Osteoblast (primary cell): Measurements from ENCODE around the gene PTH1R. TPM values are rescaled to one million over a fixed set of nuclear protein-coding genes. Genes with fewer than 3 reads are reported as not detected.
A peak's percentile ranks its signal among the peaks of the same experiment; 100 is the strongest.

Experiments
- DNase-seq: peaks from one replicate; pipeline ENCODE4 v3.0.0; 2011; ENCODE audit warnings: low spot score, mixed read lengths; ENCODE audit not compliant: insufficient read length; ENCODE audit errors: missing footprints
- H2AFZ ChIP-seq: 2 replicates; pipeline ENCODE4 v1.6.0; 2011; ENCODE audit warnings: mild to moderate bottlenecking, low read length
- H3K27ac ChIP-seq: 2 replicates; pipeline ENCODE4 v1.5.1; 2011; ENCODE audit warnings: mild to moderate bottlenecking, low read depth, low read length, moderate library complexity
- H3K27me3 ChIP-seq: 2 replicates; pipeline ENCODE4 v1.6.0; 2012; ENCODE audit warnings: mild to moderate bottlenecking, control low read depth, inconsistent platforms, low read length, moderate library complexity; ENCODE audit not compliant: insufficient read depth
- H3K36me3 ChIP-seq: 2 replicates; pipeline ENCODE4 v1.5.1; 2011; ENCODE audit warnings: mild to moderate bottlenecking, low read length, control low read depth, moderate library complexity; ENCODE audit not compliant: insufficient read depth
- H3K4me1 ChIP-seq: 2 replicates; pipeline ENCODE4 v1.5.1; 2011; ENCODE audit warnings: mild to moderate bottlenecking, low read length, control low read depth, moderate library complexity; ENCODE audit not compliant: insufficient read depth
- H3K4me2 ChIP-seq: 2 replicates; pipeline ENCODE4 v1.6.0; 2011; ENCODE audit warnings: mild to moderate bottlenecking, low read length; ENCODE audit not compliant: insufficient read depth
- H3K4me3 ChIP-seq: fragments of 200-600 bp; sonication (generic); 3 replicates; pipeline ENCODE4 v1.5.1; 2012; ENCODE audit warnings: mild to moderate bottlenecking, low read length, inconsistent platforms; ENCODE audit not compliant: insufficient read depth
- H3K79me2 ChIP-seq: 2 replicates; pipeline ENCODE4 v1.6.0; 2012; ENCODE audit warnings: mild to moderate bottlenecking, low read length, control low read depth, inconsistent platforms; ENCODE audit not compliant: insufficient read depth
- H3K9me3 ChIP-seq: 2 replicates; pipeline ENCODE4 v1.5.1; 2011; ENCODE audit warnings: low read depth, low read length, control low read depth
- H4K20me1 ChIP-seq: 2 replicates; pipeline ENCODE4 v1.6.0; 2012; ENCODE audit warnings: mild to moderate bottlenecking, low read length, control low read depth; ENCODE audit not compliant: insufficient read depth
- total RNA-seq: library from RNA; depleted of rRNA; stranded (reverse); fragments of >200 nt; gene quantifications from 2 replicates; pipeline ENCODE4 v1.2.3, GENCODE V29; 2012
- TF ChIP-seq, protein P1 (sequence below): IDR thresholded peaks from 2 replicates; pipeline ENCODE4 v1.5.1; 2011; ENCODE audit warnings: mild to moderate bottlenecking, low read depth, low read length, moderate library complexity; ENCODE audit errors: extremely low read depth

The PTH1R gene
- total RNA-seq, 1 donor: 0.36 TPM

DNA sequence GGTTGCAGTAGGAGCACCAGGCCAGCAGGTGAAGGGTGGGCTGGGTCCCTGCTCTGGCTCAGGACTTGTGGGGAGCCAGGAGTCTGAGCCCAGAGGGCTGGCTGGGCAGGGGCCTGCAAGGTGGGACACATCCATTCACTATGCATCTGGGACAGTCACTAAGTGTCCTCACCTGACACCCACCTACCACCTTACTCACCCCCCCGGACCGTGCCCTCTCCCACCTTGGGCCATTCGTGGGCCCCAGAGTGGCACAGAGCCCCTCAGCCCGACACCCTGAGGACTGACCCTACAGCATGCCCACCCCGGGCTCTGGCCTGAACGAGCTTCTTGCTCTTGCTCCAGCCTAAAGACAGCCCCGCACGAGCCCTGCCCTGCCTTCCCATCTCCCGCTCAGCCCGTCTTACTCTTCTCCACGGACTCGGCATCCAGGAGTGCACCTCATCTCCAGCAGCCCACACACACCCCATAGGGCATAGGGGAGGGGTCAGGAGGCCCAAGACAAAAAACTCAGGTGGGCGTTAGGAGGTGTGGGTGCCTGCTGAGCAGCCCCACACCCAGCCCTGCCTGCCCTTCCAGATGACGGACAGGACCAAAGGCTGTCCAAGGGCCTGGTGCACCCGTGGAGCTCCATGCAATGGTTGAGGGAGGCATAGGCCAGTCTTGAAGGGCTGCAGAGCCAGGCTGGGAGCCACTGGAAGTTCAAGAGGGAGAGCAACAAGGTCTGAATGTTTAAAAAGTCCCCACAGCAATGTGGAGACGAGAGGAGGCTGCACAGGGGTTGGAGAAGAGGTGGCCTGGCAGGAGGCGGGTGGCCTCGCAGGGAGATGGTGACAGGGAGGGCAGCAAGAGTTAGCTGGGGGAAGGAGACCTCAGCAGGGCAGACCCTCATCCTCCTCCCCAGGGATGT lies 27.0 kb downstream of the PTH1R start:
- Histone ChIP-seq H3K4me2 (no peak overlapping the region), H3K27me3 (no peaks in the 10 kb centered on the region), H3K4me3 (no peak overlapping the region), H3K4me1 (peaks cover 17% of the 10 kb centered on the region), H3K27ac (no peak overlapping the region), H3K9me3 (no peaks in the 10 kb centered on the region), H3K36me3 (no peaks in the 10 kb centered on the region), H2AFZ (no peak overlapping the region), H3K79me2 (no peaks in the 10 kb centered on the region), H4K20me1 (no peaks in the 10 kb centered on the region)
- TF ChIP-seq, protein P1, sequence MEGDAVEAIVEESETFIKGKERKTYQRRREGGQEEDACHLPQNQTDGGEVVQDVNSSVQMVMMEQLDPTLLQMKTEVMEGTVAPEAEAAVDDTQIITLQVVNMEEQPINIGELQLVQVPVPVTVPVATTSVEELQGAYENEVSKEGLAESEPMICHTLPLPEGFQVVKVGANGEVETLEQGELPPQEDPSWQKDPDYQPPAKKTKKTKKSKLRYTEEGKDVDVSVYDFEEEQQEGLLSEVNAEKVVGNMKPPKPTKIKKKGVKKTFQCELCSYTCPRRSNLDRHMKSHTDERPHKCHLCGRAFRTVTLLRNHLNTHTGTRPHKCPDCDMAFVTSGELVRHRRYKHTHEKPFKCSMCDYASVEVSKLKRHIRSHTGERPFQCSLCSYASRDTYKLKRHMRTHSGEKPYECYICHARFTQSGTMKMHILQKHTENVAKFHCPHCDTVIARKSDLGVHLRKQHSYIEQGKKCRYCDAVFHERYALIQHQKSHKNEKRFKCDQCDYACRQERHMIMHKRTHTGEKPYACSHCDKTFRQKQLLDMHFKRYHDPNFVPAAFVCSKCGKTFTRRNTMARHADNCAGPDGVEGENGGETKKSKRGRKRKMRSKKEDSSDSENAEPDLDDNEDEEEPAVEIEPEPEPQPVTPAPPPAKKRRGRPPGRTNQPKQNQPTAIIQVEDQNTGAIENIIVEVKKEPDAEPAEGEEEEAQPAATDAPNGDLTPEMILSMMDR: no peak
- peak; percentile 69 for DNase-seq

DNA sequence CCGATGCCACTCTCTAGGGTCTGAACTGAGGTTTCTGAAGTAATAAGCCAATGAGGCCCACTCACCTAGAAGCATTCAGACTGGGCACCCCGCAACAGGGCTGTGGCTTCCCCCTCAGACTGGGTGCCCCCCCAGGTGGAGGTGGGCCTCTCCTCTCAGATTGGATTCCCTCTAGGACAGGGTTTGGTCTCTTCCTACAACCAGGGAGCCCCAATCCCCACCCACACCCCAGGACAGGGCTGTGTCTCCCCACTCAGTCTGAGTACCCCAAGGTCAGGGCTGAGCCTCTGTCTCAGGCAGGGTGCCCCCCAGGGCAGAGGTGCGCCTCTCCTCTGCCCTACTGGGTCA lies 27.7 kb downstream of the PTH1R start:
- peaks cover 19% of the 10 kb centered on the region for H3K4me1 ChIP-seq
- H2AFZ ChIP-seq: no peak overlapping the region
- no peak overlapping the region for H3K4me3 ChIP-seq
- no peaks in the 10 kb centered on the region for H3K36me3 ChIP-seq
- TF ChIP-seq, protein P1: no peak
- no peak overlapping the region for H3K4me2 ChIP-seq
- no peak overlapping the region for H3K27ac ChIP-seq
- H3K9me3 ChIP-seq: no peaks in the 10 kb centered on the region
- no peaks in the 10 kb centered on the region for H3K27me3 ChIP-seq
- no peaks in the 10 kb centered on the region for H4K20me1 ChIP-seq
- DNase-seq: peak; percentile 49
- H3K79me2 ChIP-seq: no peaks in the 10 kb centered on the region

DNA sequence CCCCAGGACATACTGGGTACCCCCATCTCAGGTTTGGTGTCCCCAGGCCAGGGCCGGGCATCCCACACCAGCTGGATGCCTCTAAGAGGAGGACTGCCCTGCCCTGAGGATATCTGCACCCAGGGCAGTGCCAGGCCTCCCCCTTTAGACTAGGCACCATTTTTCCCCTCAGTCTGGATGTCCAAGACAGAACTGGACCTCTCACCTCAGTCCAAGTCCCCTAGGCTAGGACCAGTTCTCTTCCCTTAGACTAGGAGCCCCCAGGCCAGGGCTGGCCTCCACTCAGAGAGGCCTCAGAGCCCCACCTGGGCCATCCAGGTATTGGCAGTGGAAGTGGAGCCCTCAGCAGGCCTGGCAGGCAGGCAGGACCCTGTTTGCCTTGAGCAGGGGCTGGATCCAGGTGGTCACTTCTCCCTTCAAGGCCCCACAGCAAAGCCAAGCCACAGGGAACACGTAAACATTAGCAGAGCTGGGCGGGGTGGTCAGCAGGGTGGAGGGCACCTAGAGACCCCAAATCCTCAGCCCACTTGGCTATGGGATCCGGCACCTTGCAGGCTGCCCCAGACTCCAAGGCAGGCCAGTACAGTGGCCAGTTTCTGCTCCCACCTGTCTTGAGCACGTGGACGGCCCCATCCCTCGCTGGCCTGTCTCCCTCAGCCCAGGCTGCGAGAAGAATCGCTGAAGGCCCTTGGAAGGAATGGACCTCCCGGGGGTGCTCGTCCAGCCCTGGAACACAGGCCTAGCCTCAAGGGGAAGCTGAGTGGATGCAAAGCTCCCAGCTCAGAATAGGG lies 28.3 kb downstream of the PTH1R start:
- peak; percentile 57 for DNase-seq
- no peaks in the 10 kb centered on the region for H3K36me3 ChIP-seq

More for the DNA sequence above, 28.3 kb downstream of the PTH1R start:
- no peaks in the 10 kb centered on the region for H4K20me1 ChIP-seq
- no peak overlapping the region for H2AFZ ChIP-seq
- peaks cover 19% of the 10 kb centered on the region for H3K4me1 ChIP-seq
- no peak overlapping the region for H3K4me2 ChIP-seq
- no peak overlapping the region for H3K4me3 ChIP-seq
- no peaks in the 10 kb centered on the region for H3K9me3 ChIP-seq
- TF ChIP-seq, protein P1: no peak
- H3K27me3 ChIP-seq: no peaks in the 10 kb centered on the region
- no peak overlapping the region for H3K27ac ChIP-seq
- no peaks in the 10 kb centered on the region for H3K79me2 ChIP-seq
